ENCODE data around the gene C2orf72. TPM values are rescaled to one million over a fixed set of nuclear protein-coding genes. Genes with fewer than 3 reads are reported as not detected.
A peak's percentile ranks its signal among the peaks of the same experiment; 100 is the strongest.

C2orf72 gene
- total RNA-seq, 4 donors from 2014 or later, result 0.19 to 0.54 TPM; not detected in 2

- no peaks in the 10 kb centered on the region for H3K9me3 ChIP-seq
- no peaks in the 10 kb centered on the region for H3K36me3 ChIP-seq
- TF ChIP-seq POLR2A (IDR thresholded peaks at IDR 0.05), result no peak
- TF ChIP-seq CTCF (IDR thresholded peaks at IDR 0.05), result peak; percentile 72 to 99 (median 84)
- H3K27me3 ChIP-seq, result peaks cover 28% of the 10 kb centered on the region
- H3K27ac ChIP-seq, result peak overlapping the region in 3 of 4 donors; percentile 64 to 73 (median 70)
- 27 to 41% methylated on average over 8 to 10 of the region's 62 CpGs for WGBS, 2 donors (ENCODE audit: low coverage in 1 of 2)
- peak overlapping the region; percentile 56 to 60 for H3K4me3 ChIP-seq
- ATAC-seq, result peak; percentile 79
- peaks cover 0 to 27% (median 7%) of the 10 kb centered on the region in 3 donors for H3K4me1 ChIP-seq
Observed at GRCh38 chr2:231052494-231053451, 15.4 kb downstream of the C2orf72 start.

- TF ChIP-seq CTCF (IDR thresholded peaks at IDR 0.05) (no peak), EP300 (IDR thresholded peaks at IDR 0.05) (no peak), POLR2AphosphoS5 (IDR thresholded peaks at IDR 0.05) (no peak), POLR2A (IDR thresholded peaks at IDR 0.05) (no peak)
- no peak overlapping the region for H3K27ac ChIP-seq
Observed at GRCh38 chr2:231053846-231054245, 16.5 kb downstream of the C2orf72 start.

GRCh38 chr2:231056453-231057416 lies 19.4 kb downstream of the C2orf72 start, which contains the start of gene PSMD1:
Gene PSMD1, plus strand, starts transcription at chr2:231056867. Its CDS starts 159 bp downstream, at chr2:231057026.
- WGBS, 2 donors (ENCODE audit: low coverage in 1 of 2), result 0% methylated on average over 9 to 12 of the region's 73 CpGs
- ATAC-seq, result peak; percentile 93
- Histone ChIP-seq H3K4me3 (peak within 1 kb of the TSS; percentile 39 to 74), H3K27me3 (no peaks in the 10 kb centered on the region), H3K27ac (peak within 1 kb of the TSS; percentile 54 to 94 (median 89)), H3K4me1 (peaks cover 9 to 55% (median 22%) of the 10 kb centered on the region in 3 donors), H3K36me3 (peaks cover 0 to 6% of the 10 kb centered on the region in 2 donors), H3K9me3 (no peaks in the 10 kb centered on the region)
- TF ChIP-seq CTCF (IDR thresholded peaks at IDR 0.05), result peak; percentile 78 to 93 (median 86)
- TF ChIP-seq EP300 (IDR thresholded peaks at IDR 0.05), result no peak
- peak; percentile 13 to 14 for TF ChIP-seq POLR2A (IDR thresholded peaks at IDR 0.05)
- TF ChIP-seq POLR2AphosphoS5 (IDR thresholded peaks at IDR 0.05), result peak; percentile 10

More at GRCh38 chr2:231053846-231054245, 16.5 kb downstream of the C2orf72 start:
- Histone ChIP-seq H3K9me3 (no peaks in the 10 kb centered on the region), H3K27me3 (peaks cover 18% of the 10 kb centered on the region), H3K4me1 (peaks cover 6 to 37% (median 18%) of the 10 kb centered on the region in 3 donors), H3K4me3 (no peak overlapping the region), H3K36me3 (no peaks in the 10 kb centered on the region)
- WGBS, 2 donors (ENCODE audit: low coverage in 1 of 2), result 50 to 76% methylated on average over 2 to 6 of the region's 6 CpGs
- no peak for ATAC-seq

GRCh38 chr2:231057590-231057989 lies 20.3 kb downstream of the C2orf72 start:
- peaks cover 9 to 46% (median 18%) of the 10 kb centered on the region in 3 donors for H3K4me1 ChIP-seq
- peak overlapping the region in 2 of 4 donors; percentile 90 to 94 for H3K27ac ChIP-seq
- H3K9me3 ChIP-seq, result no peaks in the 10 kb centered on the region
- peak overlapping the region; percentile 39 to 74 for H3K4me3 ChIP-seq
- H3K27me3 ChIP-seq, result no peaks in the 10 kb centered on the region
- no peak for ATAC-seq
- WGBS, 2 donors (ENCODE audit: low coverage in 1 of 2), result 6 to 8% methylated on average over 9 to 10 of the region's 10 CpGs
- TF ChIP-seq EP300 (IDR thresholded peaks at IDR 0.05) (no peak), POLR2AphosphoS5 (IDR thresholded peaks at IDR 0.05) (no peak), CTCF (IDR thresholded peaks at IDR 0.05) (no peak), POLR2A (IDR thresholded peaks at IDR 0.05) (no peak)
- H3K36me3 ChIP-seq, result peaks cover 2 to 15% of the 10 kb centered on the region in 2 donors

Measured in gastroesophageal sphincter (tissue), 4 donors.